Measurements from ENCODE around the gene IL4I1. TPM values are rescaled to one million over a fixed set of nuclear protein-coding genes. Genes with fewer than 3 reads are reported as not detected.

The IL4I1 gene
- total RNA-seq, 1 donor from 2014 or later: 0.58 TPM

- Mint-ChIP-seq H3K36me3 (peaks cover 4% of the 10 kb centered on the region), H3K4me3 (no peak overlapping the region), H3K27me3 (no peaks in the 10 kb centered on the region), H3K27ac (peak overlapping the region; percentile 88), H3K4me1 (ENCODE audit: unreplicated experiment) (peaks cover 13% of the 10 kb centered on the region), H3K9me3 (no peaks in the 10 kb centered on the region)
- no peak for DNase-seq (ENCODE audit: extremely low spot score, unreplicated experiment)
- TF ChIP-seq CTCF (conservative IDR thresholded peaks at IDR 0.05): no peak
Measured at GRCh38 chr19:49870309-49870901, 26.3 kb downstream of the IL4I1 start.

DNA sequence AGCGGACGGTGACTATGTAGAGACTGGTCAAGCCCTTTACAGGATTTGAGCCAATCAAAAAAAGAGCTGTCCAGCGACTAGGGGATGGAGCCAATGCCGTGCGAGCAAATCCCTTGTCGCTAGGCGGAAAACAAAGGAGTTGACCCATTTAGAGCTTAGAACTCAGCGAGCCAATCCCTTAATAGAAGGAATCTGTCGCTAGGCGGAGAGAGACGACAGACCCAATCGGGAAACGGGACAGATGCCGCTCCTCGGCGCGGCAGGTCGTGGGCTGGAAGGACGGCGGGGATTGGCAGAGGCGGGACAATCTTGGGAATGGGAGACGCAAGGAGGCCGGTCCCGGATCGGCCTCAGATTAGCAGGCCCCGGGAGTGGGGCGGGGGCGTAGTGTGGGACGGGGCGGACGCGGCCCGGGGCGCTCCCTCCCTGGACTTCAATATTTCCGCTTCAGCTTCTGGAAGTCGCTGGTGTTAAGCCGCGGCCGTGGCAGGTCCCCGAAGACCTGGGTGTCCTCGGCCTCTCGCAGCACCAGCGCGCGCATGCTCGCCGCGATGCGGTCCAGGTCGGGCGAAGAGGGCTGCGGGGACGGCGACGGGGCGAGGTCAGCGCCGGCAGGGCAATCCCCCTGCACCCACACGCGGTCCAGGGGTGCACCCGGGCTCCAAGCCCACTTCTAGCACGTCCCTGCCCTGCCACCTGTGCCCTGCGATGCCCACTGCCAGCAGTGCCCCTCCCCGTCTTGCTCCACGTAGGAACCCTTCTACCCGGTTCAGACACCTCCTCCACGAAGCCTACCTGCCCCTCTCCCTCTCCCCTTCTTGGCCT is 27.0 kb downstream of the IL4I1 start:
- TF ChIP-seq CTCF (conservative IDR thresholded peaks at IDR 0.05): peak; percentile 24

GRCh38 chr19:49869009-49869483 is 27.6 kb downstream of the IL4I1 start:
- Mint-ChIP-seq H3K27ac (no peak overlapping the region), H3K4me3 (no peak overlapping the region), H3K27me3 (no peaks in the 10 kb centered on the region), H3K9me3 (no peaks in the 10 kb centered on the region), H3K36me3 (peaks cover 7% of the 10 kb centered on the region), H3K4me1 (ENCODE audit: unreplicated experiment) (peaks cover 18% of the 10 kb centered on the region)
- TF ChIP-seq CTCF (conservative IDR thresholded peaks at IDR 0.05): no peak
- DNase-seq (ENCODE audit: extremely low spot score, unreplicated experiment): no peak

More for the DNA sequence above, 27.0 kb downstream of the IL4I1 start:
- peaks cover 7% of the 10 kb centered on the region for H3K36me3 Mint-ChIP-seq
- no peaks in the 10 kb centered on the region for H3K27me3 Mint-ChIP-seq
- DNase-seq (ENCODE audit: extremely low spot score, unreplicated experiment): peak; percentile 97
- H3K27ac Mint-ChIP-seq: peak overlapping the region; percentile 88
- H3K4me1 Mint-ChIP-seq (ENCODE audit: unreplicated experiment): peaks cover 18% of the 10 kb centered on the region
- no peaks in the 10 kb centered on the region for H3K9me3 Mint-ChIP-seq
- H3K4me3 Mint-ChIP-seq: no peak overlapping the region

- H3K36me3 Mint-ChIP-seq: peaks cover 10% of the 10 kb centered on the region
- TF ChIP-seq CTCF (conservative IDR thresholded peaks at IDR 0.05): no peak
- peak; percentile 93 for DNase-seq (ENCODE audit: extremely low spot score, unreplicated experiment)
- no peak within 1 kb of the TSS for H3K27ac Mint-ChIP-seq
- H3K9me3 Mint-ChIP-seq: no peaks in the 10 kb centered on the region
- peaks cover 22% of the 10 kb centered on the region for H3K4me1 Mint-ChIP-seq (ENCODE audit: unreplicated experiment)
- no peaks in the 10 kb centered on the region for H3K27me3 Mint-ChIP-seq
- no peak within 1 kb of the TSS for H3K4me3 Mint-ChIP-seq
Measured at GRCh38 chr19:49866933-49867782, 29.5 kb downstream of the IL4I1 start, which contains the start of gene PNKP. Gene PNKP, minus strand, starts transcription at chr19:49867576. Its CDS starts 372 bp downstream, at chr19:49867204.

DNA sequence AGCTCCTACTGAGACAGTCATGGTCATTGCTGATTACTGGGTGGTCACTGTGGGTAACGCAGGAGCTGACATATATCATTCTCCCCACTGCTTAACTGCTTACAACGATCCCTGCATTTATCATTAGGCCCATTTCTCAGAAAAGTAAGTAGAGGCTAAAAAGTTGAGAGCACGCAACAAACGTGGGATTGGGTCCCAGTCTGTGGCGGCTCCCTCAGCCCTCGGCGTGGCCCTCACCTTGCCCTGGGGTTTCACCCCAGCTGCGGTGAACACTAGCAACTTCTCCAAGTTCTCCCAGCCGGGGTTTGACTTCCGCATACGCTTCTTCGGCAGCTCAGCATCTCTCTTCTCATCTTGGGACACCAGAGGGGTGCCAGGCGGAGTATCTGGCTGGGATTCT is 31.8 kb downstream of the IL4I1 start:
- no peak overlapping the region for H3K4me3 Mint-ChIP-seq
- H3K4me1 Mint-ChIP-seq (ENCODE audit: unreplicated experiment): peaks cover 27% of the 10 kb centered on the region
- H3K9me3 Mint-ChIP-seq: no peaks in the 10 kb centered on the region
- peak overlapping the region; percentile 62 for H3K27ac Mint-ChIP-seq
- TF ChIP-seq CTCF (conservative IDR thresholded peaks at IDR 0.05): no peak
- H3K36me3 Mint-ChIP-seq: peaks cover 7% of the 10 kb centered on the region
- no peak for DNase-seq (ENCODE audit: extremely low spot score, unreplicated experiment)
- no peaks in the 10 kb centered on the region for H3K27me3 Mint-ChIP-seq

Measured in type B pancreatic cell (in vitro differentiated cells).